D721Med (cell line): Measurements from ENCODE around the gene NDUFA13.

ENCODE experiments used
- DNase-seq: peaks from one replicate; pipeline ENCODE4 v3.0.0; 2011; ENCODE audit warnings: low spot score; ENCODE audit not compliant: insufficient read length
- FAIRE-seq: peaks from 2 replicates; lab custom pipeline; 2011; peaks lifted over from hg19 to GRCh38; lab: Jason Lieb, UNC
- CTCF ChIP-seq: IDR thresholded peaks from 2 replicates; pipeline ENCODE4 v1.5.1; 2012; ENCODE audit warnings: mild to moderate bottlenecking, control low read depth; ENCODE audit not compliant: insufficient read depth; ENCODE audit errors: missing control alignments

NDUFA13 gene

GRCh38 chr19:19550972-19551852, 35.2 kb downstream of the NDUFA13 start:
- DNase-seq (no peak), FAIRE-seq (no peak)
- TF ChIP-seq CTCF, result no peak

- no peak for FAIRE-seq
- DNase-seq, result no peak
- TF ChIP-seq CTCF, result no peak
These were observed 35.8 kb downstream of the NDUFA13 start for GRCh38 chr19:19551853-19552192.

- no peak for FAIRE-seq
These were observed 36.8 kb downstream of the NDUFA13 start for GRCh38 chr19:19552798-19553197.

GRCh38 chr19:19553670-19554069, 37.6 kb downstream of the NDUFA13 start:
- no peak for DNase-seq
- no peak for FAIRE-seq
- TF ChIP-seq CTCF, result no peak

More at GRCh38 chr19:19552798-19553197, 36.8 kb downstream of the NDUFA13 start:
- DNase-seq, result no peak
- no peak for TF ChIP-seq CTCF

GRCh38 chr19:19554074-19555023, 38.3 kb downstream of the NDUFA13 start:
- peak; percentile 58 for TF ChIP-seq CTCF
- DNase-seq (no peak), FAIRE-seq (no peak)

GRCh38 chr19:19558055-19558454, 42.0 kb downstream of the NDUFA13 start:
- DNase-seq (no peak), FAIRE-seq (no peak)
- TF ChIP-seq CTCF, result no peak
